Lower leg skin (tissue), 4 donors: ENCODE data around the gene KCNA1. TPM values are rescaled to one million over a fixed set of nuclear protein-coding genes. Genes with fewer than 3 reads are reported as not detected.
A peak's percentile ranks its signal among the peaks of the same experiment; 100 is the strongest.

Source experiments
- DNase-seq, 2 donors: peaks; one replicate each; pipeline ENCODE4 v3.0.0-alpha.2; 2019; ENCODE audit warnings: low spot score in 2 of 2
- H3K4me3 ChIP-seq: fragments of 200-600 bp; sonication (generic); 2 replicates; pipeline ENCODE4 v1.5.1; 2017; ENCODE audit warnings: mild to moderate bottlenecking, low read depth; ENCODE audit not compliant: poor library complexity, severe bottlenecking
- CTCF ChIP-seq, 3 donors: fragments of 450-650 bp; IDR thresholded peaks; one replicate each; pipeline ENCODE4 v1.5.1; 2016; ENCODE audit warnings: antibody characterized with exemption in 3 of 3, mild to moderate bottlenecking in 3 of 3, moderate library complexity in 2 of 3
- POLR2A ChIP-seq, 2 donors: fragments of 450-650 bp; IDR thresholded peaks; one replicate each; pipeline ENCODE4 v1.6.1; 2016 to 2017; ENCODE audit warnings: antibody characterized with exemption in 2 of 2, mild to moderate bottlenecking in 1 of 2, moderate library complexity in 1 of 2
- WGBS, 2 donors: methylation state at CpG; one replicate each; pipeline ENCODE4 v1.1.5; 2018; 5-methylcytosine and 5-hydroxymethylcytosine counted together
- intact Hi-C: fragments of 100-400 bp; cut with DNase I; formaldehyde crosslinking; loops from one replicate; pipeline ENCODE4 v1.15.0; 2023; ENCODE audit warnings: low total_unique reads
- total RNA-seq, 4 donors: library from RNA; depleted of rRNA; stranded (reverse); fragments of >200 nt; gene quantifications; one replicate each; pipeline ENCODE4 v1.1.0, GENCODE V29; 2016

Gene KCNA1
- total RNA-seq, 4 donors from 2014 or later: 0.13 to 1.1 TPM; not detected in 2

GRCh38 chr12:4908684-4909409 is 858 bp upstream of the KCNA1 start:
- TF ChIP-seq POLR2A (IDR thresholded peaks at IDR 0.05) (no peak), CTCF (IDR thresholded peaks at IDR 0.05) (no peak)
- intact Hi-C loops: no loop called here
- 0 to 2% methylated on average over 31 of the region's 31 CpGs for WGBS, 2 donors
- H3K4me3 ChIP-seq: no peak overlapping the region
- DNase-seq: no peak

- intact Hi-C loops: no loop called here
- no peak overlapping the region for H3K4me3 ChIP-seq
- TF ChIP-seq POLR2A (IDR thresholded peaks at IDR 0.05) (no peak), CTCF (IDR thresholded peaks at IDR 0.05) (no peak)
- 1% methylated on average over 24 of the region's 24 CpGs for WGBS, 2 donors
- DNase-seq: no peak
These were observed 333 bp upstream of the KCNA1 start for GRCh38 chr12:4909410-4909733.

DNA sequence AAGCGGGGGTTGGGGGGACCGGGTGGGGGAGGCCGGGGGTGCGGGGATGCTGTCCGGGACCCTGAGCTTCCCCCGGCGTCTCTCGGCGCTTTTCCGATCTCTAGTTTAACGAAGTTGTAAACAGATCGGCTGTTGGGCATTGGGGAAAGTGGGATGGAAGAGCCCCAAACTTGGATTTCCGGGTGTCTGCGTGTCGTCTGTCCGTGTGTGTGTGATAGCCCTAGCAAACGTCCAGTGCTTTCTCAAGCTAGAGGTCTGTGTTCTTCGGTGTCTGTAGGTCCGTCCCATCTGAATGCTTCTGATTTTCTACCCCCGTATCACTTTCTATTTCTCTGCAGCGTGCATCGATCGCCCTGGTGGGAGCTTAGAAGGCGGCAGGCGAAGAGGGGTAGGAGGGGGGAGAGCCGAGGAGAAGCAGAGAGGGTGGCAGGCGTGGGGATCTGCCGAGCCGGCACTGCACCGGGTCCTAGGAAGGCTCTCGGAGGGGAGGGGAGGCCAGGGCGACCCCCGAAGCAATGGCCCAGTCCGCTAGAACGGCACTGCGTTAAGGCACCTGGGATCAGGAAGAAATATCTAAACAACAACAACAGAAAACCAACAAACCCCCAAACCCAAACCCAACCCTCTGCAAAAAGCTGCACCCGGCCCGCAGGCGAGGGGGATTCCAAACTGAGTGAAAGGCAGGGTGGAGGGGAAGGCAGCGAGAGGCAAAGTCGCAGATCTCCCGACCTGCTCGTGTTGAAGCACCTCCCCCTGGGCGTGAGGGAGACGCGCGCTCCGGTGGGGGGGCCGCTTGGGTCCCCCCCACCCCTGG is 1.0 kb downstream of the KCNA1 start:
- intact Hi-C loops: no loop called here
- TF ChIP-seq CTCF (IDR thresholded peaks at IDR 0.05): no peak
- TF ChIP-seq POLR2A (IDR thresholded peaks at IDR 0.05): no peak
- WGBS, 2 donors: 1 to 2% methylated on average over 42 to 49 of the region's 49 CpGs

DNA sequence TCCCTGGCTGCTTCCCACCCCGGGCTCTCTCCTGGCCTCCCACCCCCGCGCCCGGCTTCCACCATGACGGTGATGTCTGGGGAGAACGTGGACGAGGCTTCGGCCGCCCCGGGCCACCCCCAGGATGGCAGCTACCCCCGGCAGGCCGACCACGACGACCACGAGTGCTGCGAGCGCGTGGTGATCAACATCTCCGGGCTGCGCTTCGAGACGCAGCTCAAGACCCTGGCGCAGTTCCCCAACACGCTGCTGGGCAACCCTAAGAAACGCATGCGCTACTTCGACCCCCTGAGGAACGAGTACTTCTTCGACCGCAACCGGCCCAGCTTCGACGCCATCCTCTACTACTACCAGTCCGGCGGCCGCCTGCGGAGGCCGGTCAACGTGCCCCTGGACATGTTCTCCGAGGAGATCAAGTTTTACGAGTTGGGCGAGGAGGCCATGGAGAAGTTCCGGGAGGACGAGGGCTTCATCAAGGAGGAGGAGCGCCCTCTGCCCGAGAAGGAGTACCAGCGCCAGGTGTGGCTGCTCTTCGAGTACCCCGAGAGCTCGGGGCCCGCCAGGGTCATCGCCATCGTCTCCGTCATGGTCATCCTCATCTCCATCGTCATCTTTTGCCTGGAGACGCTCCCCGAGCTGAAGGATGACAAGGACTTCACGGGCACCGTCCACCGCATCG is 1.8 kb downstream of the KCNA1 start:
- intact Hi-C loops: no loop called here
- no peak for DNase-seq
- WGBS, 2 donors: 46 to 55% methylated on average over 46 to 60 of the region's 61 CpGs
- no peak overlapping the region for H3K4me3 ChIP-seq
- TF ChIP-seq POLR2A (IDR thresholded peaks at IDR 0.05) (no peak), CTCF (IDR thresholded peaks at IDR 0.05) (no peak)

More for the DNA sequence above, 1.0 kb downstream of the KCNA1 start:
- peak overlapping the region; percentile 13 for H3K4me3 ChIP-seq
- no peak for DNase-seq

- intact Hi-C loops: no loop called here
- WGBS, 2 donors: 82 to 91% methylated on average over 4 of the region's 4 CpGs
- no peak for DNase-seq
- TF ChIP-seq CTCF (IDR thresholded peaks at IDR 0.05) (no peak), POLR2A (IDR thresholded peaks at IDR 0.05) (no peak)
- H3K4me3 ChIP-seq: no peak overlapping the region
These were observed 5.0 kb downstream of the KCNA1 start for GRCh38 chr12:4914720-4915119.
